Suppressor macrophage (primary cell): ENCODE results near the gene COL6A1.
"Not testable (repeated sequence)": the region's sequence is repeated elsewhere in the genome, so short reads cannot be mapped to it uniquely, and the experiment has no call there.

Experiments
- DNase-seq, 4 experiments: peaks; one replicate each; pipeline ENCODE4 v3.0.0-alpha.2; 2020 to 2022

Gene COL6A1

DNA sequence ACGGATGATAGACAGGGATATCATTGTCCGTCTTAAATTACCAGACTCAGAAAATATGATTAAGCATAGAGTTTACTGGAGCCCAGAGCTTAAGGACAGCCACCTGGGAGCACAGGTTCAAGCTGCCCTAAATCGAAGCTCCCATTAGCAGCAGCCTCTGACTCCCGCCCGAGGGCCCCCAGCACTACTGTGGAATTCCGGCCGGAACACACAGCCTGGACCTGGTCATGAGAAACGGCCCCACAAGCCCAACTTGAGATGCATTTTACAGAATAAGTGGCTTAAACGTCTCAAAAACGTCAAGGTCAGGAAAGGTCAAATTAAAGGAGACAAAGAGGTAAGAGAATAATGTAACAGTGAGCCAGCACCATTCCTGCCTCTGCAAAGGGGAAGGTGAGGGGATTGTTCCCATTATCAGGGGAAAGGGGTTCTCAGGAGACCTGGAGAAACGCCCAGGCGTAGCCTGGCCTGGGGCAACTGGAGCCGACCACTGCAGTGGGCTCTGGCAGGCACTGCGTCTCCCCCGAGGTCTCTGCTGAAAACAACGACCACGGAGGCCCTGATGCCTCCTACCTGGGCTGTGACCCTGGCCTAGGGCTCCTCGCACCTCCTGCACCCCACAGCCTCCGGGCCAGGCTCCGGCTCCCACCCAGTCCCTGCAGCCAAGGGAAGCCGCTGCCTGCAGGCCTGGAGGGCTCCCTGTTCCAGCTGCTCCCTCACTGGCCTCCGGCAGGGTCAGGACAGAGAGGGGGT, 11.5 kb upstream of the COL6A1 start:
- DNase-seq = no peak

DNA sequence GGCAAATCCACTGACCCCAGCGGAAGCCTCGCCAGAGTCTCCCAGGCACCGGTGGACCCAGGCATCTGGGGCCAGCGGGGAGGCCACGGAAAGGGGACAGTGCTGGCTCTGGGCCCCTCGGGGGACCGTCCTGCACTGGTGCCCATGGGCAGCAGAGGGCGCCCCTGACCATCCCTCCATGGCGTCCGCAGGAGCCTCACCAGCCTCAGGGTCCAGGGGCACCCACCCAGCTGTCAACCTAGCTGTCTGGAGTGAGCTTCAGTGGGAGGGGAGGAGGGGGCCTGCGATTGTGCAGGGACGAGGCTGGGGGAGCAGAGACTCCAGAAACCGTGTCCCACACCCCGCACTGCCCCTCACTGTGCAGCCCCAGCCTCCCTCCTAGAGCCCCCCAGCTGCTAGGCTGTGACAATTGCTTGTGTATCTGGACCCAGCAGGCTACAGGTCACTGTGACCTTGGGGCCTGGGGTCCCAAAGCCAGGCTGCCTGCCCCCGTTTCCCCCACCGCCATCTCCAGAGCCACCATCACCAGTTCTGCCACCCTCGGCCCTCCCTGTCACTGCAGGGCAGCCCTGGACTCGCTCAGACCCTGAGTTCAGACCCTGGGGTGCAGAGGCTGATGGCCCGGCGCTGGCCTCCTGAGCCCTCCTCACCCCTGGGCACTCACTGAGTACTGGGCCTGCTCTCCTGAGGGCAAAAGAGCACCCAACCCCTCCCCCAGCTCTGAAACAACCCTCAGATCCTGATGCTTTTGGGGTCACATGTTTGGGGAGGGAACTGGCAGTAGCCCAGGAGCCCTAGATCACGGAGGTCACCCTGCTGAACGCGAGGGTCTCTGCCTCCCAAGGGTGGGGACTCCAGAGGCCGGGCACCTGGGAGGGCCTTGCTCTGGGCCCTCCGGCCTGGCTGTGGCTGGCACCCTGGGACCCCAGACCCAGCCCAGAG, 10.6 kb upstream of the COL6A1 start:
- peak; percentile 41 to 71 (median 50) for DNase-seq

DNA sequence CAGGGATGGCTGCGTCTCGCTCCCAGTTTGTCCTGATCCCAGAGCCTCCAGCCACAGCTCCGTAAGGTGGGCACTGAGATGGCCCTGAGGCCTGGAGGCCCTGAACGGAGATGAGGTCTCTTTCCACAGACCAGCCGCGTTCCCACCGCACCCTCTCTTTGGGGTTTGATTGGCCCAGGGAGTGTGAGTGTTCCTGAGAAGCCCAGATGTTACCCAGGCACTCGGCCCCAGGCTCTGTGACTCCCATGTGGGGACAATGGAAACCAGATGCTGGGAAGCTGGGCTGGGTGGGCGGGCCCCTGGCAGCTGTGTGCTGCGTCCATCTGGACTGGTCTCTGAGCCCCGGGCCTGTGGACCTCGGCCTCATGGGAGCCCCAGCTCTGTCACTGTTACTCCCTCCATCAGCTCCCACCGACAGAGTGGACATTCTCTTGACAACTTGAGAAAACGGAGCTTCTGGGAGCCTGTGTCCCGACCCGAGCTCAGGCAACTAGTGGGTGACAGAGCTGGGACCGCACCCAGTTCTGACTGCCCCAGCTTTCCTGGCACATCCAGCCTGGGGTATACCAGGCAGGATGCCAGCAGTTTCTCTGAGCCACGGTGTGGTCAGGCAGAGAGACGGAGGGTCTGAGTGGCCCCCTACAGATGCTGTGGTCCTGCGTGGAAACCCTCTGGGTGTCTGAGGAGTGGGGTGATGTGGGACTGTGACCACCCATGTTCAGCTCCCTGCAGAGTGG, 9.8 kb upstream of the COL6A1 start:
- no peak for DNase-seq

DNA sequence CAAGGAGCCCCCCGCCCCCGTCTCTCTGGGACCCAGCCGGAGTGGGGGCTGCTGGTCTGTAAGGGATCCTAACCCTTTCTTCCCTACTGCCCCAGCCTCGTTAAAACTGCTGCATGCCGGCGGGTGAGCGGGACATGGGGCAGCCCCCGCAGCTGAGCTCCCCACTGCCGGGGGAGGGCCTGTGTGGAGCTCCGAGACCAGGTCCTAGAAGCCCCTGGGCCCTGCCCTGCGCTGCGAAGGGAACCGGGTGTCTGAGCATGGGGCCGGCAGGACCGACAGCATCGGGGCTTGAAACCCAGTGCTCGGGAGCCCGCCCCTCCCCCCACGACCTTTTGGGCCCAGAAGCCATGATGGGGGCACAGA, 9.2 kb upstream of the COL6A1 start:
- DNase-seq = no peak

DNA sequence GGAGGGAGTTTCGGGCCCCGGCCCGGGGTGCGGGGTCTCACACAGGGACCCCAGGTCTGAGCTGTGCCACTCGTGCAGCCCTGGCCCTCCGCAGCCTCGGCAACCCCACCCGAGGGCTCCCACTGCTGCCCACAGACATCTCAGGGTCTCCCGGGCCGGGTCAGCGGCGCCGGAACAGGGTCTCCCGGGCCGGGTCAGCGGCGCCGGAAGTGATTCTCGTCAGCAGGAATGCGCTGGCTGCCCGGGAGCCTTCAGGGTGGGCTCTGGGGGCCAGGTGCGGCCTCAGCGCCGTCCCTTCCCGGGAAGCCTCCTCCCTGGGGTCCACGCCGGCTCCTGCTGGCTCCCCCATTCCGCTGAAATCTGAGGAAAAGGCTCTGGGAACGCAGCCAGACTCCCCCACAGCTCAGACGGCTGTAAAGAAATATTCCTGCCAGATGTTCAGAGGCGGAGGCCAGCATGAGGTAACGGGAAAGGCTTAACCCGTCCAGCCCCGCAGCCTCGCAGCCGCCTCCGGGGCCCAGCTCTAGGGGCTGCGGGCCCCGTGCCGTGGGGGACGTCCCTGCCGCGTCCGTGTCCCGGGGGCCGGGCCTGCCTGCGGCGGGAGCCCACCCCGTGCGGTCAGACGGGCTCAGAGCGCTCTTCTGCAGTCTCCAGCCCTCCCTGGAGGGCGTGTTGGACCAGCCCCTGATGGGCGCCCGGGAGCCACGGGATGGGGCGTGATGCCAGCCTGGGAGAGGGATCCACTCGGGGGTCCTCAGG, 8.7 kb upstream of the COL6A1 start:
- DNase-seq = peak in 1 of 4 experiments; percentile 6

DNA sequence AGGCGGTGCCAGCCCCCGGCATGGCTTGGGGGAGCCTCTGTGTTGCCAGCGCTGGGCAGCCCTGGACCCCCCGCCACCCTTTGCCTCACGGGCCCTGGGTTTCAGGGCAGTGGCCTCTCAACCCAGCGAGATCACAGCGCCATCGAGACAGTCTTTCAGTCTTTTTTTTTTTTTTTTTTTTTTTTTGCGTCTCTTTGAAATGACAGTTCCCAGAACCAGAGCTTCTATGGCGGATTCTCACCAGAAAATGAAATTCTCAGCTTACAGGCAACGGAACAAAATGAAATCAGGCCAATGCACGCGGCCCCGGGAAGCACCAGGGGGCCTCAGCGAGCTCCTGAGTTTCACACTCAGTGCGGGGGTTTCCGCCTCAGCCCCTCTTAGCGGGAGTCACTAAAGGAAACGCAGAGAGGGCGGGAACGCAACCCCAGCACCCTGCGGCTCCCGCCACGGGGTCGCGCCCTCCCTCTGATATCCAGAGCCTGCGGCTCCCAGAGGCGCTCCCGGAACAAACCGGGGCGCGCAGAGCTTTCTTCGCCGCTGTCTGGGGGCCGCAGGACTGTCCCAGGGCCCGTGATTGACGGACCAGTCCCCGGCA, 8.0 kb upstream of the COL6A1 start:
- peak; percentile 55 to 76 (median 62) for DNase-seq

DNA sequence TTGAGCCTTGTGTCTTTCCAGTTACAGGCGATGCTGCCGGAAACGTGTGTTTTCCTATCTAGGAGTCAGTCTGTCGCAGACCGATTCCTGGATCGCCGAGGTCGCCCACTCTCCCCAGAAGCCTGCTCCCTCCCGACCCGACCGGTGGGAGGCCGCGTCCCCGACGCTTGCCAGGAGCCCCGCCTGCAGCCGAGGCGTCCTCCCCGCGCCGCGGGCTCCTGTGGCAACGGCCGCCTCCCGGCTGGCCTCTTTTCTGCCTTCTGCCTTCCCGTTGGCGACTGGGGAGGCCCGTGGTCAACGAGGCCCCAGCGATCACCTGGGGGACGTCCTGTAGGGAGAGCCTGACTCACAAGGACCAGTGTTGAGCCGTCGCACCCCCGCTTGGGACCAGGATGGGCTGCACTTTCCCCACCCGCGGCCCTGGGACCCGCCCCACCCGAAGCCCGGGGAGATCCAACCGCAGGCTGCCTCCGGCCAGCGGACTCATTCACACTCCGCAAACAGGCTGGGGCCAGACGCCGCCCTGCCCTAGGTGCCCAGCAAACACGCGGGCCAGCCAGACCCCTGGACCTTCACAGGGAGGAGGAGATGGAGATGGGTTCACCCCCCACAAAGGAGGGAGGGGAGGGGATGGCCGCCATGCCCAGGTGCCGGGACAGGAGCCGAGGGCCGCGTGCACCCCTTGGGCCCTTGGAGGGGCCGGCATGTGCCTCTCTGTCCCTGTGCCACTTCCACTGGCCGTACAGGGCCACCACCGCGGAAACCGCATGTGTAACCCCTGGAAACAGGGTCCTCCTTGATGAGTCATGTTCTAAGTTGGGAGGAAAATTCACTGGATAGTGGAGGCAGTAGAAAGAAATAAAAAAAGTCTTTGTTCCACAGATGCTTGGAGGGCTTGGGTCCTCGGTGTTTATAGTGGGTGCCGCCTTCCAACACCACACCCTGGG, 7.2 kb upstream of the COL6A1 start:
- DNase-seq = peak in 3 of 4 experiments; percentile 31 to 47 (median 34)

DNA sequence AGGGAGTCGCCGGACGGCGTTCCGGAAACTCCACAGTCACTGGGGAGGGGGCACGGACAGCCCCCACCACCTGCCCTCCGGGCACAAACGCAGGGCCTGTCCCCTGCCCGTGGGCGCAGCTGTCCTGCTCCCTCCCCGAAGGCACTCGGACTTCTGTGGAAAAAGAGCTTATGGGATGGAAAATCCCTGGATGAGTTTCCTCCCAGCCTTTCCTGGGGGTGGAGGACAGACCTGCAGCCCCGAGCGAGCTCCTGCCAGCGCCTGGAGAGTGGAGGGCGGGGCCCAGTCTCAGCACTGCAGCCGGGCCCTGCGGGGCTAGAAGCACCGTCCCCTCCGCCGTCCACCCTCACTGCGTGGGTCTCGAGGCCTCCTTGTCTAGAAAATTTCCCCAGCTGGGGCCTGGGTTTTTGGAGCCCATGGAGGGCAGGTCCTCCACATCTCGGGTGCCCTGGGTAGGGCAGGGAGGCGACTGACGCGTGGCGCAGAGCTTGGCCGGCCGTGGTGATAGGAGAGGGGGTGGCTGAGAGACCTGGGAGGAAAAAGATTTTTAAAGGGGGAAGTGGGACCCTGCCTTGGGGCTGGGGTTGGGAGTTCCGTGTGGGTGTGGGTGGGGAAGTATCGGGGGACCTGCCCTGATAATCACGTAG, 6.4 kb upstream of the COL6A1 start:
- peak in 1 of 4 experiments; percentile 9 for DNase-seq

DNA sequence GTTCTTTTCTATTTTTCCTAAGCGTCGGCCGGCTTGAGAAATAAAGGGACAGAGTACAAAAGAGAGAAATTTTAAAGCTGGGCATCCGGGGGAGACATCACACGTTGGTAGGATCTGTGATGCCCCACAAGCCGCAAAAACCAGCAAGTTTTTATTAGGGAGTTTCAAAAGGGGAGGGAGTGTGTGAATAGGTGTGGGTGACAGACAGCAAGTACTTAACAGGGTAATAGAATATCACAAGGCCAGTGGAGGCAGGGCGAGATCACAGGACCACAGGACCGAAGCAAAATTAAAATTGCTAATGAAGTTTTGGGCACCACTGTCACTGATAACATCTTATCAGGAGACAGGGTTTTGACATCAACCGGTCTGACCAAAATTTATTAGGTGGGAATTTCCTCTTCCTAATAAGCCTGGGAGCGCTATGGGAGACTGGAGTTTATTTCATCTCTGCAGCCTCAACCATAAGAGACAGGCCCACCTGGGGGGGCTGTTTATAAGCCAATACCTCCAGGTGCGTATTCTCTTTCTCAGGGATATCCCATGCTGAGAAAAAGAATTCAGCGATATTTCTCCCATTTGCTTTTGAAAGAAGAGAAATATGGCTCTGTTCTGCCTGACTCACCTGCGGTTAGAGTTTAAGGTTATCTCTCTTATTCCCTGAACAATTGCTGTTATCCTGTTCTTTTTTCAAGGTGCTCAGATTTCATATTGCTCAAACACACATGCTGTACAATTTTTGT, 5.7 kb upstream of the COL6A1 start:
- DNase-seq = not testable (repeated sequence)

DNA sequence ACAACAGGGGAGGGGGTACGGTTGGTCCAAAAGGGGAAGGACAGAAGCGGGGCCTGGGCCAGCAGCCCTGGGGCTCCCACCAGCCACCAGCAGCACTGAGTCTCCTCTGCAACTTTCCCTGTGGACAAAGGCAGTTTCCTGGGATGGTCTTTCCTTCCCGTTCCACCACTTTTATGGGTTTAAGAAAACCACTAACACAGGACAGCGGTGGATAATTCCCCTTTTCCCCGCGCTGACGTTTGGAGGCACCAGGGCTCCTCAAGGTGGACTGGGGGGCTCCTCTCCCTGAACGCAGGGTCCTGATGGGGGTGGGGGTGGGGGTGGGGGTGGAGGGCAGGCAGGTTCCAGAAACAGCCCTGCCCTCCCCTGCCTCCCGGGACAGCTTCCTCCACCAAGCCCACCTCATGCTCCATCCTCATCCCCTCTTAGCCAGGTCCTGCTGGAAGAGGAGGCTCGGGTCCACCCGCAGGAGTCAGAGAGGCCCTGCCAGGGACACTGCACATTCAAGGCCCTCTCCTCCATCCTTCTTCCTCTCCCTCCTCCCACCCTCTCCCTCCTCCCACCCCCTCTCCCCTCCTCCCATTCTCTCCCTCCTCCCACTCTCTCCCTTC, 4.8 kb upstream of the COL6A1 start:
- DNase-seq = no peak

DNA sequence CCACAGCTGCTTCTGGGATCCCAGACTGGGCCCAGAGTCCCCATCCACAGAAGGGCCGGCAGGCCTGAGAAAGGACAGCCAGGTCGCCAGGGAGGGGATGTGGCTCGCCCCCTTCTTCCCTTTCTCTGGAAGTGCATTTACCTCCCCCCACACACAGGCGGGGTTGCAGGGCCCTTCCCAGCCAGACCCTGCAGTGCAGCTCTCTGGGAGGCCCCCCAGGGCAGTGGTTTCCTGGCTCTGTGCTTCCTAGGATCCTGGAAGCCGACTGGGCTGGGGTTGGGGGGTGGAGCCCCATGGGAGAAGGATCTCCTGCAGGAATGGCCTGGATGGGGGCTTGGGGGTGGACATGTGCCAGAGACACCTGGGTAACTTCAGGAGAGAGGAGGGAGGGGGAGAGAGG, 4.2 kb upstream of the COL6A1 start:
- no peak for DNase-seq

DNA sequence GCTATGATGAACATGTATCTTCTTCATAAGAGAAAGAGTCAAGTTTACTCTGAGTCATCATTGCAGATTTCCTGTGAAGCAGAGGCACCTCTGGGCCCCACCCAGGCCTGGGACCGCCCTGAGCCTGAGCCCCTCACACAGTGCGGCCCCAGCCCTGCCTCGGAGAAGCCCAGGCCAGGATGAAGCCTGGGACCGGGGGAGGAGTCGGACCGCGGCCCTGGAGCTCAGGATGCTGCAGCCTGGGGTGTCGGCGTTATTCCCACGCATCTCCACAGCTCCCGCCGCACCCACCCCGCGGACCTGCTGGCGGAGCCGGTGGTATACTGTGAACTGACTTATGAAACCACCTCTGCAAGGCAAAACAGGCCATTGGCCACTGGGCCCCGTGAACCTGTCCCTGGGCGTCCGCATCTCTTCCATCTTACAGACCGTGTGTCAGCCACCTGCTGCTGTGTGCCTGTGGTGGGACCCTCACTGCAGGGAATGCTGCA, 2.4 kb upstream of the COL6A1 start:
- DNase-seq = no peak

DNA sequence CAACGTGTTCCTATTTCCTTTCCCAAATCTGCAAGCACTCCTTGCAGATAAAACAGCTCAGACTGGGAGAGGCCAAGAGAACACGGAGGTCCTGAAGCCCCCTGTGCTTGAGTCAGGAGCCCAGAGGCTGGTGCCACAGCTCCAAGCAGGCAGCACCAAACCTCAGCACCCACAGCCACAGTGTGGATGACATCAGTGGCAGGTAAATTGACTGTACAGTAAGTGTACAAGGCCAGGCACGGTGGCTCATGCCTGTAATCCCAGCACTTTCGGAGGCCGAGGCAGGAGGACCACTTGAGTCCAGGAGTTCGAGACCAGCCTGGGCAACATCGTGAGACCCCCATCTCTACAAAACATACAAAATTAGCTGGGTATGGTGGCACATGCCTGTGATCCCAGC, 1.9 kb upstream of the COL6A1 start:
- DNase-seq = no peak

DNA sequence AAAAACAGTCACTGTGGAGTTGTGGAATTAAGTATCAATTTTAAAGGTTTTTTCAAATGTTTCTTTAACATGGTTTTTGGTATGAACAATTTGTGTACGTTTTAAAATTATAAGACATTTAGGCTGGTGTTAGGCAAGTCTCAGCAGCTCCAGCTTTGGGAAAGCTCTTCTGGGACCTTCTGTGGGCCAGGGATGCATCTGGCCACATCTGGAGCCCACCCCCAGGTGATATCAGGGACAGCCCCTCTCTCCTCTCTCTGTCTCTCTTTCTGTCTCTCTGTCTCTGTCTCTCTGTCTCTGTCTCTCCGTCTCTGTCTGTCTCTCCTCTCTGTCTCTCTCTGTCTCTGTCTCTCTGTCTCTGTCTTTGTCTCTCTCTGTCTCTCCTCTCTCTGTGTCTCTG, 1.3 kb upstream of the COL6A1 start:
- DNase-seq = no peak

DNA sequence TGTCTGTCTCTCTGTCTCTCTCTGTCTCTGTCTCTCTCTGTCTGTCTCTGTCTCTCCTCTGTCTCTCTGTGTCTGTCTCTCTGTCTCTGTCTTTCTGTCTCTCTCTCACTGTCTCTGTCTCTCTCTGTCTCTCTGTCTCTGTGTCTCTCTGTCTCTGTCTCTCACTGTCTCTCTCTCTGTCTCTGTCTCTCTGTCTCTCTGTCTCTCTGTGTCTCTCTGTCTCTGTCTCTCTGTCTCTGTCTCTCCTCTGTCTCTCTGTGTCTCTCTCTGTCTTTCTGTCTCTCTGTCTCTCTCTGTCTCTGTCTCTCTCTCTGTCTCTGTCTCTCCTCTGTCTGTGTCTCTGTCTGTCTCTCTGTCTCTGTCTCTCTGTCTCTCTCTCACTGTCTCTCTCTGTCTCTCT, 873 bp upstream of the COL6A1 start:
- no peak for DNase-seq

DNA sequence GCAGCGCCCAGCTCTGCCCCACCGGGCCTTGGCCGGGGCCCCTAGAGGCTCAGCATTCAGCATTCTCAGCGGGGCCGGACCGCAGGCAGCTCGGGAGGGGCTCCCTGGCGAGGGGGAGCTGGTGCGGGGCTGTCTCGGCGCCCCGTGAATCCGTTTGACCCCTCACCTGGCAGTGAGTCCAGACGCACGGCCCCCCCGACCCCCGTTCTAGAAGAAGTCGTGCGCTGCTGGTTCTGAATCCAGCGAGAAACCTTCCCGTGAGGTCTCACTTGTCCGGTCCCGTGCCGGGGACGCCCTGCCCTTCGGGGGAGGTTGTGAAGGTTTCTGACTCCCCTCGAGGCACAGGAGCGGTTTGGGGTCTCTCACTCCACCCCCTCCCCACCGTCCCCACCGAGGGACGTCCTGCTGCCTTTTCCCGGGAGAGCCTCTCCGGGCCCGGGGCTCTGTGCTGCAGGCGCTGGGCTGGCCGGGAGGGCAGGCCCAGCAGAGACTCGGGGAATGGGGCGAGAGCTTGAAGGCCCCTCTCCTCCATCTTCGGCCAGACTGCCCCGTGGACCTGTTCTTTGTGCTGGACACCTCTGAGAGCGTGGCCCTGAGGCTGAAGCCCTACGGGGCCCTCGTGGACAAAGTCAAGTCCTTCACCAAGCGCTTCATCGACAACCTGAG, 655 bp downstream of the COL6A1 start:
- DNase-seq = peak in 2 of 4 experiments; percentile 14 to 15

DNA sequence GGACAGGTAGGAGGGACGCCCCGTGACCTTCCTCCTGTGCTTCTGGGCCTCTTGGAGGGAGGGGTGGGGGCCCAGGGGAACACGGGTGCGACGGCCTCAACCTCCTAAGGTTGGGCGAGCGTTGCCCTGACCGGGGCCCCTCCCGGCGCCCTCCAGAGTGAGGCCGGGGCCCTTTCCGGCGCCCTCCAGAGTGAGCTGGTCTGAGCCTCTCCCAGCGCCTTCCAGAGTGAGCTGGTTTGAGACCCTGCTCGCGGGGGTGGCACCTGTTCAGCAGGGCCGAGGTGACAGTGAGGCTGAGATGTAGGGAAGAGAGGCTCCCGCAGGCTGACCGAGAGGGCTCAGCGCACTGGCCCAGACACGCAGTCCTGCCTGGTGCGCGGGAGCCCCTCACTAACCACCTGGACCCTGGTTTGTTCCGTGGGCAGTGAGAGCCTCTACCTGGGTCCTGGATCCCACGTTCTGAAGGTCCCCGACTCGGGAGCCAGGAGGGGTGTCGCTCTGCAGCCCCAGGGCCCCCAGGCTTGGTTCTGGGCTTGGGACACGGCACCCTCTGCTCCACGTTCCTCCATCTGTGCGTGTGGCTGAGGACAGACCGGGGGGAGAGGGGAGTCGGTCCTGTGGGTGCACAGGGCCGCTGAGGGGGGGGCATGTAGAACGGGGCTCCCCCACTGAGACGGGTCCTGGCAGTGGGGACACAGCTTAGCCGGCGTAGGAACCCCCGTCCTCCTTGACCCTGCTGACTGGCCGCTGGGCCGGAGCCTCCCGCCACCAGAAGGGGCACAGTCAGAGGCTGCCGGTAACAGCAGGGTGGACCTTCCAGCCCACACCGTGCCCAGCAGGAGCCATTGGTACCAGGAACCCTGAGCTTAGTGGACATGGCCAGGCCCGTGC, 1.4 kb downstream of the COL6A1 start:
- no peak for DNase-seq
